Ovary (tissue), 9 donors: ENCODE results near the gene TENT4A. TPM values are rescaled to one million over a fixed set of nuclear protein-coding genes. Genes with fewer than 3 reads are reported as not detected.

Source experiments
- DNase-seq, 5 donors: peaks; one replicate each; pipeline ENCODE4 v3.0.0-alpha.2; 2019 to 2020
- H3K27ac ChIP-seq, 2 donors: fragments of 200-600 bp; one replicate each; pipeline versions ENCODE4 v1.5.1 to v1.8.0; 2019 to 2022
- H3K27me3 ChIP-seq: fragments of 200-600 bp; one replicate; pipeline ENCODE4 v1.8.0; 2022
- H3K36me3 ChIP-seq: fragments of 200-600 bp; sonication (generic); one replicate; pipeline ENCODE4 v1.5.1; 2019
- H3K4me1 ChIP-seq: one replicate; pipeline ENCODE4 v1.8.1; 2013; ENCODE audit warnings: mild to moderate bottlenecking, moderate library complexity; ENCODE audit not compliant: insufficient read depth
- H3K4me3 ChIP-seq: fragments of 200-600 bp; sonication (generic); one replicate; pipeline ENCODE4 v1.5.1; 2017
- H3K9me3 ChIP-seq, 2 donors: fragments of 200-600 bp in 1 of 2; sonication (generic) in 1 of 2; one replicate each; pipeline versions ENCODE4 v1.5.1 to v1.8.1; 2013 to 2019; ENCODE audit warnings: mild to moderate bottlenecking in 1 of 2, moderate library complexity in 1 of 2
- CTCF ChIP-seq, 3 donors: fragments of 450-650 bp in 2 of 3; fragments of 200-600 bp in 1 of 3; IDR thresholded peaks; one replicate each; pipeline versions ENCODE4 v1.5.1 to v1.8.0; 2016 to 2022; ENCODE audit warnings: antibody characterized with exemption in 3 of 3, mild to moderate bottlenecking in 1 of 3
- EP300 ChIP-seq: sonication (generic); formaldehyde crosslinking; IDR thresholded peaks from one replicate; pipeline ENCODE4 v1.6.1; 2017; ENCODE audit warnings: antibody characterized with exemption
- POLR2A ChIP-seq: fragments of 450-650 bp; IDR thresholded peaks from one replicate; pipeline ENCODE4 v1.6.1; 2017; ENCODE audit warnings: antibody characterized with exemption, mild to moderate bottlenecking, moderate library complexity
- WGBS, 3 donors: extraction: QIAGEN DNeasy Blood & Tissue Kit in 1 of 3; methylation state at CpG; one replicate each; pipeline versions ENCODE4 v1.1.5 to v1.1.7; 2013 to 2017; 5-methylcytosine and 5-hydroxymethylcytosine counted together
- intact Hi-C, 4 donors: fragments of 100-400 bp; cut with DNase I; formaldehyde crosslinking; loops; one replicate each; pipeline versions ENCODE4 v1.11.0 to v1.15.1; 2022 to 2023
- polyA plus RNA-seq, 2 donors: library from polyadenylated mRNA; stranded (reverse); fragments of 200-250 nt in 1 of 2; fragments of 350-450 nt in 1 of 2; fragmentation: Illumina TruSeq in 1 of 2; extraction: RNeasy Lipid Tissue Mini Kit (QIAGEN cat#74804) in 1 of 2; gene quantifications; one replicate each; pipeline ENCODE4 v1.2.3, GENCODE V29; 2013 to 2014
- total RNA-seq, 7 donors: library from RNA; depleted of rRNA in 2 of 7; stranded (reverse); fragments of >200 nt in 2 of 7; fragmentation: NEBNext Ultra II Directional in 3 of 7; extraction: Animal tissue kit (Norgen Biotek cat#: 25700) in 3 of 7; gene quantifications; one replicate each; pipeline versions ENCODE4 v1.1.0 to v1.2.4, GENCODE V29; 2016 to 2023
- donor health status: DM: no; HTN: no; CAD: no; lungs with moderate emphysema.
- donor health status: DM: no; HTN: no; CAD: no.
- donor health status: Bipolar disorder and iron deficiency.
- donor health status: DM: yes; HTN: yes; CAD: no.
- donor health status: DM: no; HTN: no; CAD: no.
- donor health status: DM: yes; HTN: yes; CAD: no.

TENT4A gene
- total and polyA plus RNA-seq, 9 donors, result 12.4 to 29.6 (median 22.9) TPM

- intact Hi-C loops, result no loop called here
- no peak overlapping the region for H3K27ac ChIP-seq
- H3K27me3 ChIP-seq, result no peaks in the 10 kb centered on the region
- 91 to 96% (median 95%) methylated on average over 5 of the region's 5 CpGs for WGBS, 3 donors
- no peak overlapping the region for H3K4me3 ChIP-seq
- H3K4me1 ChIP-seq, result no peaks in the 10 kb centered on the region
- DNase-seq, result no peak
- no peak for TF ChIP-seq EP300
- no peaks in the 10 kb centered on the region for H3K36me3 ChIP-seq
- H3K9me3 ChIP-seq, result no peaks in the 10 kb centered on the region
These were observed 37.3 kb upstream of the TENT4A start for GRCh38 chr5:6675784-6676491.

- no peak for DNase-seq
- intact Hi-C loops, result no loop called here
- no peaks in the 10 kb centered on the region for H3K27me3 ChIP-seq
- TF ChIP-seq EP300 (no peak), POLR2A (no peak), CTCF (IDR thresholded peaks at IDR 0.05) (no peak)
- no peaks in the 10 kb centered on the region for H3K9me3 ChIP-seq
- WGBS, 3 donors, result 64 to 76% (median 75%) methylated on average over 2 of the region's 2 CpGs
- no peaks in the 10 kb centered on the region for H3K4me1 ChIP-seq
- no peaks in the 10 kb centered on the region for H3K36me3 ChIP-seq
- H3K4me3 ChIP-seq, result no peak overlapping the region
- no peak overlapping the region for H3K27ac ChIP-seq
These were observed 36.5 kb upstream of the TENT4A start for GRCh38 chr5:6676702-6677101.

- no peak for TF ChIP-seq POLR2A
- WGBS, 3 donors, result 86 to 94% (median 89%) methylated on average over 1 of the region's 1 CpG
- no peak for DNase-seq
- Histone ChIP-seq H3K9me3 (no peaks in the 10 kb centered on the region), H3K27me3 (no peaks in the 10 kb centered on the region), H3K4me3 (no peak overlapping the region), H3K27ac (no peak overlapping the region), H3K4me1 (no peaks in the 10 kb centered on the region), H3K36me3 (no peaks in the 10 kb centered on the region)
- intact Hi-C loops, result no loop called here
These were observed 34.8 kb upstream of the TENT4A start for GRCh38 chr5:6678385-6678784.

- Histone ChIP-seq H3K27ac (no peak overlapping the region), H3K9me3 (no peaks in the 10 kb centered on the region), H3K4me3 (no peak overlapping the region), H3K36me3 (no peaks in the 10 kb centered on the region), H3K4me1 (no peaks in the 10 kb centered on the region), H3K27me3 (no peaks in the 10 kb centered on the region)
- 56 to 69% (median 65%) methylated on average over 6 of the region's 6 CpGs for WGBS, 3 donors
- no peak for DNase-seq
- intact Hi-C loops, result no loop called here
- TF ChIP-seq EP300, result no peak
- no peak for TF ChIP-seq POLR2A
- no peak for TF ChIP-seq CTCF (IDR thresholded peaks at IDR 0.05)
These were observed 32.3 kb upstream of the TENT4A start for GRCh38 chr5:6680922-6681321.

- intact Hi-C loops, result no loop called here
- 82 to 93% (median 89%) methylated on average over 2 of the region's 2 CpGs for WGBS, 3 donors
- H3K4me3 ChIP-seq, result no peak overlapping the region
- H3K27me3 ChIP-seq, result no peaks in the 10 kb centered on the region
- no peaks in the 10 kb centered on the region for H3K4me1 ChIP-seq
- no peaks in the 10 kb centered on the region for H3K9me3 ChIP-seq
- H3K27ac ChIP-seq, result no peak overlapping the region
- no peak for DNase-seq
- no peak for TF ChIP-seq EP300
- no peak for TF ChIP-seq POLR2A
- TF ChIP-seq CTCF (IDR thresholded peaks at IDR 0.05), result no peak
- H3K36me3 ChIP-seq, result no peaks in the 10 kb centered on the region
These were observed 31.6 kb upstream of the TENT4A start for GRCh38 chr5:6681682-6682081.
